GM13977 (cell line): ENCODE data around the gene MMP23B.

Experiments used
- DNase-seq: peaks from one replicate; pipeline ENCODE4 v3.0.0; 2012; ENCODE audit warnings: low spot score
- CTCF ChIP-seq: IDR thresholded peaks from 2 replicates; pipeline ENCODE4 v1.5.1; 2012; ENCODE audit warnings: mild to moderate bottlenecking, control low read depth; ENCODE audit not compliant: insufficient read depth; ENCODE audit errors: extremely low read depth, missing control alignments
- in situ Hi-C: fragments of 300-500 bp; cut with MboI; formaldehyde crosslinking; loops from one replicate; pipeline ENCODE4 v1.12.0; 2022; ENCODE audit warnings: low sequenced_read_pairs, low pct_unique_long_range_greater_than_20kb, mixed read lengths, inconsistent platforms; ENCODE audit not compliant: unreplicated experiment

Gene MMP23B

GRCh38 chr1:1680912-1681273 lies 48.9 kb downstream of the MMP23B start:
- TF ChIP-seq CTCF: no peak
- in situ Hi-C loops: no loop called here
- DNase-seq: no peak

- no peak for DNase-seq
- TF ChIP-seq CTCF: no peak
- in situ Hi-C loops: no loop called here
These were observed 51.3 kb downstream of the MMP23B start for GRCh38 chr1:1683104-1683905.
